HCT116 (cell line): ENCODE results near the gene POLE3. TPM values are rescaled to one million over a fixed set of nuclear protein-coding genes. Genes with fewer than 3 reads are reported as not detected.
"Not testable (repeated sequence)": the region's sequence is repeated elsewhere in the genome, so short reads cannot be mapped to it uniquely, and the experiment has no call there.

Experiments
- ATAC-seq: fragments of 200-7000 bp; cut with Tn5 transposase; 2 replicates; pipeline ENCODE4 v1.9.1; 2020; ENCODE audit warnings: mild to moderate bottlenecking, moderate library complexity
- BruUV-seq: library from RNA; stranded (reverse); fragments of 400-500 nt; replicated peaks from 2 replicates; lab custom pipeline; 2021; lab: Mats Ljungman, UMichigan
- CTCF ChIA-PET: fragments of 300-600 bp; sonication (Branson Sonifier 250); formaldehyde crosslinking; loops from one replicate; lab custom pipeline; 2021; ENCODE audit warnings: antibody characterized with exemption; lab: Charles Lee
- POLR2A ChIA-PET: fragments of 300-600, 350-600 bp; sonication (Branson Sonifier 250); formaldehyde crosslinking; loops from one replicate; lab custom pipeline; 2021; ENCODE audit warnings: antibody characterized with exemption; lab: Charles Lee
- RAD21 ChIA-PET, 2 experiments: fragments of 300-600 bp; sonication (Branson Sonifier 250); formaldehyde crosslinking; loops; one replicate each; lab custom pipeline; 2023; ENCODE audit warnings: low total read pairs in 2 of 2; ENCODE audit not compliant: uncharacterized antibody in 2 of 2, unreplicated experiment in 2 of 2, low non-redundant PET in 1 of 2; lab: Charles Lee
- DNase-seq: peaks from one replicate; pipeline ENCODE4 v3.0.0-alpha.2; 2010; ENCODE audit warnings: low read depth, low spot score
- H2AFZ ChIP-seq: fragments of 200-600 bp; shearing (Covaris generic), sonication (generic); 2 replicates; pipeline ENCODE4 v1.6.1; 2017; ENCODE audit warnings: low read depth, mixed run types, mixed read lengths, antibody characterized with exemption, low read length; ENCODE audit not compliant: poor library complexity, severe bottlenecking
- H3K27ac ChIP-seq: 2 replicates; pipeline ENCODE4 v1.5.1; 2012; ENCODE audit warnings: low read depth, low read length
- H3K27me3 ChIP-seq: fragments of 200-600 bp; sonication (generic); 2 replicates; pipeline ENCODE4 v1.6.1; 2016; ENCODE audit warnings: mixed run types, low read length, mixed read lengths; ENCODE audit not compliant: insufficient read depth
- H3K36me3 ChIP-seq, 2 experiments: fragments of 200-500 bp in 1 of 2; fragments of 200-600 bp in 1 of 2; sonication (Bioruptor generic) in 1 of 2; sonication (generic) in 1 of 2; 2 replicates each; pipeline versions ENCODE4 v1.5.1 to v1.6.1; 2014 to 2016; ENCODE audit warnings: low read length in 2 of 2, inconsistent platforms in 1 of 2, mixed read lengths in 1 of 2, mixed run types in 1 of 2; ENCODE audit not compliant: insufficient read depth in 2 of 2, control insufficient read depth in 1 of 2
- H3K4me1 ChIP-seq, 2 experiments: fragments of 200-600 bp in 1 of 2; sonication (generic) in 1 of 2; 2 replicates each; pipeline versions ENCODE4 v1.5.1 to v1.6.1; 2012 to 2017; ENCODE audit warnings: low read length in 2 of 2, inconsistent platforms in 1 of 2, mild to moderate bottlenecking in 1 of 2, mixed read lengths in 1 of 2, mixed run types in 1 of 2, moderate library complexity in 1 of 2; ENCODE audit not compliant: insufficient read depth in 2 of 2, control insufficient read depth in 1 of 2
- H3K4me2 ChIP-seq: fragments of 200-600 bp; sonication (generic); 2 replicates; pipeline ENCODE4 v1.6.1; 2017; ENCODE audit warnings: mixed run types, low read length, mixed read lengths
- H3K4me3 ChIP-seq, 2 experiments: fragments of 200-600 bp in 1 of 2; sonication (generic) in 1 of 2; replicated peaks in 1 of 2; 2 replicates each; pipeline ENCODE4 v1.5.1; 2011 to 2016; ENCODE audit warnings: low read length in 2 of 2, control low read depth in 1 of 2, low read depth in 1 of 2, mild to moderate bottlenecking in 1 of 2, mixed read lengths in 1 of 2, mixed run types in 1 of 2
- H3K79me2 ChIP-seq: fragments of 200-600 bp; sonication (generic); 2 replicates; pipeline ENCODE4 v1.6.1; 2017; ENCODE audit warnings: mild to moderate bottlenecking, mixed run types, low read length, moderate library complexity, mixed read lengths; ENCODE audit not compliant: insufficient read depth
- H3K9ac ChIP-seq: fragments of 200-600 bp; sonication (generic); 2 replicates; pipeline ENCODE4 v1.6.1; 2016; ENCODE audit warnings: low read length, mixed read lengths
- H3K9me2 ChIP-seq: fragments of 200-600 bp; sonication (generic), shearing (Covaris generic); 2 replicates; pipeline ENCODE4 v1.6.1; 2017; ENCODE audit warnings: mixed run types, mild to moderate bottlenecking, moderate library complexity; ENCODE audit not compliant: insufficient read depth
- H3K9me3 ChIP-seq, 2 experiments: fragments of 200-500 bp in 1 of 2; fragments of 200-600 bp in 1 of 2; sonication (Bioruptor generic) in 1 of 2; sonication (generic) in 1 of 2; 2 replicates each; pipeline ENCODE4 v1.6.1; 2014 to 2017; ENCODE audit warnings: low read length in 2 of 2, mixed read lengths in 2 of 2, inconsistent platforms in 1 of 2, low read depth in 1 of 2, mild to moderate bottlenecking in 1 of 2, mixed run types in 1 of 2, moderate library complexity in 1 of 2; ENCODE audit not compliant: control insufficient read depth in 1 of 2, insufficient read depth in 1 of 2
- H4K20me1 ChIP-seq: fragments of 200-600 bp; sonication (generic), shearing (Covaris generic); 2 replicates; pipeline ENCODE4 v1.6.1; 2017; ENCODE audit warnings: mixed run types, mild to moderate bottlenecking, moderate library complexity; ENCODE audit not compliant: insufficient read depth
- CTCF ChIP-seq, 3 experiments: fragments of 200-600 bp in 1 of 3; sonication (generic) in 1 of 3; IDR thresholded peaks in 2 of 3; conservative IDR thresholded peaks in 1 of 3; 2 replicates each; pipeline ENCODE4 v1.5.1; 2012 to 2017; ENCODE audit warnings: low read depth in 2 of 3, low read length in 2 of 3, antibody characterized with exemption in 1 of 3, borderline replicate concordance in 1 of 3, control low read depth in 1 of 3, mild to moderate bottlenecking in 1 of 3, mixed read lengths in 1 of 3, mixed run types in 1 of 3, moderate library complexity in 1 of 3; ENCODE audit not compliant: insufficient read depth in 1 of 3
- ELF1 ChIP-seq: IDR thresholded peaks from 2 replicates; pipeline ENCODE4 v1.6.1; 2012; ENCODE audit warnings: low read depth, borderline replicate concordance
- YY1 ChIP-seq: IDR thresholded peaks from 2 replicates; pipeline ENCODE4 v1.6.1; 2011; ENCODE audit warnings: low read length, low read depth, moderate library complexity, mild to moderate bottlenecking; ENCODE audit not compliant: insufficient replicate concordance; ENCODE audit errors: extremely low read depth
- ZNF274 ChIP-seq: fragments of 200-500 bp; sonication (Bioruptor generic); IDR thresholded peaks from 2 replicates; pipeline ENCODE4 v1.6.1; 2014; ENCODE audit warnings: mild to moderate bottlenecking, low read depth, low read length, inconsistent platforms
- intact Hi-C: fragments of 100-400 bp; cut with micrococcal nuclease; formaldehyde crosslinking; loops from 2 replicates; pipeline ENCODE4 v1.10.0; 2022
- total RNA-seq: library from RNA; stranded (reverse); gene quantifications from one replicate; pipeline ENCODE4 v1.2.1, GENCODE V29; 2021; ENCODE audit not compliant: unreplicated experiment

Gene POLE3
- total RNA-seq, 1 experiment from 2014 or later: 65.1 TPM

- Histone ChIP-seq H4K20me1 (no peaks in the 10 kb centered on the region), H3K79me2 (no peaks in the 10 kb centered on the region), H3K4me1 (peaks cover 6 to 9% of the 10 kb centered on the region in 2 experiments), H2AFZ (no peak overlapping the region), H3K4me3 (no peak overlapping the region), H3K9ac (no peak overlapping the region), H3K9me2 (no peaks in the 10 kb centered on the region), H3K27ac (no peak overlapping the region), H3K27me3 (no peaks in the 10 kb centered on the region), H3K36me3 (peaks cover 0 to 3% of the 10 kb centered on the region in 2 experiments; a peak in 1 of 4 replicates), H3K9me3 (no peaks in the 10 kb centered on the region), H3K4me2 (no peak overlapping the region)
- no peak for TF ChIP-seq ELF1
- TF ChIP-seq CTCF (IDR thresholded peaks at IDR 0.05 in 2 of 3, conservative IDR thresholded peaks at IDR 0.05 in 1 of 3; ENCODE audit: borderline replicate concordance in 1 of 3, insufficient read depth in 1 of 3, low read depth in 2 of 3, low read length in 2 of 3): no peak
- TF ChIP-seq YY1: no peak
- no peak for TF ChIP-seq ZNF274
- CTCF ChIA-PET: no interaction called here
- no TSS peak for BruUV-seq
- POLR2A ChIA-PET: no interaction called here
- intact Hi-C loops: no loop called here
- no peak for ATAC-seq
- RAD21 ChIA-PET: no interaction called here
- DNase-seq: no peak
Measured at GRCh38 chr9:113368348-113368981, 42.0 kb downstream of the POLE3 start.

GRCh38 chr9:113365652-113366051, 44.8 kb downstream of the POLE3 start:
- intact Hi-C loops, H4K20me1 ChIP-seq, CTCF ChIA-PET, RAD21 ChIA-PET, ATAC-seq, H3K9me3 ChIP-seq, POLR2A ChIA-PET, H3K36me3 ChIP-seq, H2AFZ ChIP-seq, H3K9me2 ChIP-seq, BruUV-seq, H3K4me2 ChIP-seq, H3K4me3 ChIP-seq, H3K27me3 ChIP-seq, DNase-seq, H3K9ac ChIP-seq, H3K79me2 ChIP-seq, H3K27ac ChIP-seq: not testable (repeated sequence)
- H3K4me1 ChIP-seq: peaks cover 11 to 14% of the 10 kb centered on the region in 2 experiments
